Panc1 (cell line): ENCODE measurements around the gene SPRTN.

Experiments used
- SIN3A ChIP-seq: IDR thresholded peaks from 2 replicates; pipeline ENCODE4 v1.6.1; 2012; ENCODE audit warnings: low read depth, mild to moderate bottlenecking, low read length, moderate library complexity, borderline replicate concordance; ENCODE audit not compliant: insufficient read depth
- TF ChIP-seq, protein P1 (sequence below): fragments of 450-650 bp; IDR thresholded peaks from 2 replicates; pipeline ENCODE4 v1.5.1; 2017; ENCODE audit warnings: mild to moderate bottlenecking
- TF ChIP-seq, protein P2 (sequence below), 2 experiments: IDR thresholded peaks; 2 replicates each; pipeline ENCODE4 v1.6.1; 2011 to 2012; ENCODE audit warnings: low read depth in 2 of 2, control low read depth in 1 of 2, low read length in 1 of 2, mild to moderate bottlenecking in 1 of 2, moderate library complexity in 1 of 2; ENCODE audit not compliant: insufficient read depth in 1 of 2

DNA sequence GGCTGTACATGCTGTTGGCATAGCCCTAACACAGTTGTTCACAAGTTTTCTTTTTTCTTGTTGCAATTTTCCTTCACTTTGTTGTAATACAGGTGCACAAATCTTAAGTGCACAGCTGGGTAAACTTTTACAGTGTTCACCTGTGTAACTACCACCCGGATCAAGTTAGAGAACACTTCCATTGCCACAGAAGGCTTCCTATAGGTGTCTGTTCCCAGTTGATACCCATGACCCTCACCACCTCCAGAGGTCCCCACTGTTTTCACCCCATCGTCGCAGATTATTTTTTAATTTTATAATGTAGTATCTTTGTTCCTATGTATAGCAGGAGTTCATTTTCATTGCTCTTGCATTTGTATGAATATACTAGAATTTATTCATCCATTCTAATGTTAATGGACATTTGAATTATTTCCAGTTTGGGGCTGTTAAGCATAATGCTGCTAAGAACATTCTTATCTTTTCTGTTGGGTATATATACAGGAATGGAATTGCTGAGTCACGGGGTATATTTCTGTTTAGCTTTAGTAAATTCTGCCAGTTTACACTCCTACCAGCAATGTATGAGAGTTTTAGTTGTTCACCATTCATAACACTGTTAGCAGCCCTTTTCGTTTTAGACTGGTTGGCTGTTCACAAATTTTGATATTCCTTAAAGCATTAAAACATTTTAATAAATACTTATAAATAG lies 16.4 kb downstream of the SPRTN start:
- TF ChIP-seq, protein P1, sequence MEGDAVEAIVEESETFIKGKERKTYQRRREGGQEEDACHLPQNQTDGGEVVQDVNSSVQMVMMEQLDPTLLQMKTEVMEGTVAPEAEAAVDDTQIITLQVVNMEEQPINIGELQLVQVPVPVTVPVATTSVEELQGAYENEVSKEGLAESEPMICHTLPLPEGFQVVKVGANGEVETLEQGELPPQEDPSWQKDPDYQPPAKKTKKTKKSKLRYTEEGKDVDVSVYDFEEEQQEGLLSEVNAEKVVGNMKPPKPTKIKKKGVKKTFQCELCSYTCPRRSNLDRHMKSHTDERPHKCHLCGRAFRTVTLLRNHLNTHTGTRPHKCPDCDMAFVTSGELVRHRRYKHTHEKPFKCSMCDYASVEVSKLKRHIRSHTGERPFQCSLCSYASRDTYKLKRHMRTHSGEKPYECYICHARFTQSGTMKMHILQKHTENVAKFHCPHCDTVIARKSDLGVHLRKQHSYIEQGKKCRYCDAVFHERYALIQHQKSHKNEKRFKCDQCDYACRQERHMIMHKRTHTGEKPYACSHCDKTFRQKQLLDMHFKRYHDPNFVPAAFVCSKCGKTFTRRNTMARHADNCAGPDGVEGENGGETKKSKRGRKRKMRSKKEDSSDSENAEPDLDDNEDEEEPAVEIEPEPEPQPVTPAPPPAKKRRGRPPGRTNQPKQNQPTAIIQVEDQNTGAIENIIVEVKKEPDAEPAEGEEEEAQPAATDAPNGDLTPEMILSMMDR = no peak
- TF ChIP-seq, protein P2, sequence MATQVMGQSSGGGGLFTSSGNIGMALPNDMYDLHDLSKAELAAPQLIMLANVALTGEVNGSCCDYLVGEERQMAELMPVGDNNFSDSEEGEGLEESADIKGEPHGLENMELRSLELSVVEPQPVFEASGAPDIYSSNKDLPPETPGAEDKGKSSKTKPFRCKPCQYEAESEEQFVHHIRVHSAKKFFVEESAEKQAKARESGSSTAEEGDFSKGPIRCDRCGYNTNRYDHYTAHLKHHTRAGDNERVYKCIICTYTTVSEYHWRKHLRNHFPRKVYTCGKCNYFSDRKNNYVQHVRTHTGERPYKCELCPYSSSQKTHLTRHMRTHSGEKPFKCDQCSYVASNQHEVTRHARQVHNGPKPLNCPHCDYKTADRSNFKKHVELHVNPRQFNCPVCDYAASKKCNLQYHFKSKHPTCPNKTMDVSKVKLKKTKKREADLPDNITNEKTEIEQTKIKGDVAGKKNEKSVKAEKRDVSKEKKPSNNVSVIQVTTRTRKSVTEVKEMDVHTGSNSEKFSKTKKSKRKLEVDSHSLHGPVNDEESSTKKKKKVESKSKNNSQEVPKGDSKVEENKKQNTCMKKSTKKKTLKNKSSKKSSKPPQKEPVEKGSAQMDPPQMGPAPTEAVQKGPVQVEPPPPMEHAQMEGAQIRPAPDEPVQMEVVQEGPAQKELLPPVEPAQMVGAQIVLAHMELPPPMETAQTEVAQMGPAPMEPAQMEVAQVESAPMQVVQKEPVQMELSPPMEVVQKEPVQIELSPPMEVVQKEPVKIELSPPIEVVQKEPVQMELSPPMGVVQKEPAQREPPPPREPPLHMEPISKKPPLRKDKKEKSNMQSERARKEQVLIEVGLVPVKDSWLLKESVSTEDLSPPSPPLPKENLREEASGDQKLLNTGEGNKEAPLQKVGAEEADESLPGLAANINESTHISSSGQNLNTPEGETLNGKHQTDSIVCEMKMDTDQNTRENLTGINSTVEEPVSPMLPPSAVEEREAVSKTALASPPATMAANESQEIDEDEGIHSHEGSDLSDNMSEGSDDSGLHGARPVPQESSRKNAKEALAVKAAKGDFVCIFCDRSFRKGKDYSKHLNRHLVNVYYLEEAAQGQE (IDR thresholded peaks at IDR 0.05; ENCODE audit: insufficient read depth in 1 of 2, low read depth in 2 of 2, low read length in 1 of 2) = no peak
- TF ChIP-seq SIN3A = no peak
